Stomach (tissue), 9 donors: Measurements from ENCODE around the gene CNTN6. TPM values are rescaled to one million over a fixed set of nuclear protein-coding genes. Genes with fewer than 3 reads are reported as not detected.

ENCODE experiments used
- DNase-seq, 2 donors: peaks; one replicate each; pipeline versions ENCODE4 v3.0.0 to v3.0.0-alpha.2; 2013 to 2019
- H3K27ac ChIP-seq, 5 donors: fragments of 200-600 bp in 4 of 5; sonication (generic) in 4 of 5; one replicate each; pipeline ENCODE4 v1.5.1; 2013 to 2019; ENCODE audit warnings: mild to moderate bottlenecking in 1 of 5, moderate library complexity in 1 of 5
- H3K27me3 ChIP-seq, 3 donors: fragments of 200-600 bp; sonication (generic); one replicate each; pipeline ENCODE4 v1.5.1; 2017 to 2019; ENCODE audit warnings: mixed run types in 1 of 3
- H3K36me3 ChIP-seq, 4 donors: fragments of 200-600 bp; sonication (generic); 1 replicate in 3 of 4; 2 replicates in 1 of 4; pipeline ENCODE4 v1.5.1; 2016 to 2019
- H3K4me1 ChIP-seq, 4 donors: fragments of 200-600 bp; sonication (generic); one replicate each; pipeline ENCODE4 v1.5.1; 2016 to 2019
- H3K4me3 ChIP-seq, 4 donors: fragments of 200-600 bp; sonication (generic) in 3 of 4; one replicate each; pipeline ENCODE4 v1.5.1; 2016 to 2019; ENCODE audit warnings: mild to moderate bottlenecking in 1 of 4
- H3K9me3 ChIP-seq, 4 donors: fragments of 200-600 bp; sonication (generic); one replicate each; pipeline ENCODE4 v1.5.1; 2016 to 2019
- CTCF ChIP-seq, 7 experiments: fragments of 450-650 bp in 4 of 7; fragments of 200-600 bp in 3 of 7; sonication (generic) in 3 of 7; IDR thresholded peaks; one replicate each; pipeline ENCODE4 v1.5.1; 2016 to 2019; ENCODE audit warnings: antibody characterized with exemption in 7 of 7, control low read depth in 2 of 7, mild to moderate bottlenecking in 1 of 7
- EP300 ChIP-seq: sonication (generic); formaldehyde crosslinking; IDR thresholded peaks from one replicate; pipeline ENCODE4 v1.6.1; 2017; ENCODE audit warnings: antibody characterized with exemption
- POLR2A ChIP-seq, 4 donors: fragments of 450-650 bp; IDR thresholded peaks; one replicate each; pipeline ENCODE4 v1.6.1; 2016; ENCODE audit warnings: antibody characterized with exemption in 4 of 4, control low read depth in 2 of 4, mild to moderate bottlenecking in 1 of 4, moderate library complexity in 1 of 4
- POLR2AphosphoS5 ChIP-seq, 3 donors: sonication (generic); formaldehyde crosslinking; IDR thresholded peaks; one replicate each; pipeline ENCODE4 v1.6.1; 2016; ENCODE audit warnings: antibody characterized with exemption in 3 of 3
- WGBS, 5 donors: extraction: QIAGEN DNeasy Blood & Tissue Kit in 3 of 5; methylation state at CpG; one replicate each; pipeline versions ENCODE4 v1.1.5 to v1.1.7; 2013 to 2018; 5-methylcytosine and 5-hydroxymethylcytosine counted together
- intact Hi-C: fragments of 100-400 bp; cut with DNase I; formaldehyde crosslinking; loops from one replicate; pipeline ENCODE4 v1.15.1; 2023; ENCODE audit warnings: low total_unique reads
- polyA plus RNA-seq, 3 donors: library from polyadenylated mRNA; stranded (reverse); fragments of 200-250 nt; gene quantifications; one replicate each; pipeline ENCODE4 v1.2.3, GENCODE V29; 2013
- total RNA-seq, 5 donors: library from RNA; depleted of rRNA; stranded (reverse); fragments of >200 nt; gene quantifications; one replicate each; pipeline versions ENCODE4 v1.1.0 to v1.2.3, GENCODE V29; 2014 to 2016
- donor health status: healthy with polysubstance abuse.
- donor health status: Bipolar disorder and iron deficiency.
- donor health status: healthy.

CNTN6 gene
- total and polyA plus RNA-seq, 8 donors = 2.2 TPM; not detected in 7

GRCh38 chr3:1183320-1184048 is 90.7 kb downstream of the CNTN6 start:
- WGBS, 5 donors = 56 to 83% (median 68%) methylated on average over 4 of the region's 4 CpGs
- Histone ChIP-seq H3K36me3 (no peaks in the 10 kb centered on the region), H3K27ac (no peak overlapping the region), H3K27me3 (no peaks in the 10 kb centered on the region), H3K4me3 (no peak overlapping the region), H3K9me3 (peaks cover 0 to 16% (median 0%) of the 10 kb centered on the region in 4 donors), H3K4me1 (no peaks in the 10 kb centered on the region)
- TF ChIP-seq POLR2AphosphoS5 (IDR thresholded peaks at IDR 0.05) (no peak), EP300 (no peak), POLR2A (IDR thresholded peaks at IDR 0.05) (no peak), CTCF (IDR thresholded peaks at IDR 0.05) (no peak)
- intact Hi-C loops = no loop called here
- peak in 1 of 2 donors; percentile 12 for DNase-seq

GRCh38 chr3:1190569-1190968 is 97.7 kb downstream of the CNTN6 start:
- intact Hi-C loops = no loop called here
- Histone ChIP-seq H3K4me1 (no peaks in the 10 kb centered on the region), H3K27me3 (no peaks in the 10 kb centered on the region), H3K9me3 (peaks cover 0 to 10% (median 2%) of the 10 kb centered on the region in 4 donors), H3K27ac (no peak overlapping the region), H3K36me3 (no peaks in the 10 kb centered on the region), H3K4me3 (no peak overlapping the region)
- no peak for DNase-seq
- WGBS, 5 donors = 47 to 86% (median 62%) methylated on average over 3 of the region's 3 CpGs
- no peak for TF ChIP-seq CTCF (IDR thresholded peaks at IDR 0.05)
- no peak for TF ChIP-seq EP300
- no peak for TF ChIP-seq POLR2AphosphoS5 (IDR thresholded peaks at IDR 0.05)
- no peak for TF ChIP-seq POLR2A (IDR thresholded peaks at IDR 0.05)

- WGBS, 5 donors = 29 to 50% (median 33%) methylated on average over 1 of the region's 1 CpG
- H3K4me1 ChIP-seq = no peaks in the 10 kb centered on the region
- intact Hi-C loops = no loop called here
- H3K9me3 ChIP-seq = peaks cover 0 to 10% (median 2%) of the 10 kb centered on the region in 4 donors
- DNase-seq = no peak
- no peak overlapping the region for H3K4me3 ChIP-seq
- H3K36me3 ChIP-seq = no peaks in the 10 kb centered on the region
- no peak overlapping the region for H3K27ac ChIP-seq
- TF ChIP-seq CTCF (IDR thresholded peaks at IDR 0.05) (no peak), EP300 (no peak), POLR2A (IDR thresholded peaks at IDR 0.05) (no peak)
- H3K27me3 ChIP-seq = no peaks in the 10 kb centered on the region
These were observed 98.2 kb downstream of the CNTN6 start for GRCh38 chr3:1191026-1191425.

DNA sequence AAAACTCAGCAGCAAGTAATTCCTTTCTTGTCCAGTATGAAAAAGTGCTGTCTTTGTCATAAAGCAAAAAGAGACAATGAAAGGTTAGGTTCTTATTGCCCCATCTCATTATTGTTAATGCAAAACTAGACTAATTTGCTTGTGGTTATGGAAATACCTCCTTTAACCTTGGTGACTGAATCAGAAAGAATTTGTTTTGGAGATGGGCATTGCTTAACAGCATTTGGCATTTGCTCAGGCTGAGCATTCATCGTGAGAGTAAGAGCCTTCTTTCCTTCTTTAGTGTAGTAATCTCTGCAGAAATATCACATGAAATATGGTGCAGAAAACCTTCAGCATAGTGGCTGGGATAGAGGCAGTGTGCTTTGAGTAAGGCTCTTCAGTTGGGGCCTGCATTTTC is 103.1 kb downstream of the CNTN6 start:
- WGBS, 5 donors = 42 to 75% (median 67%) methylated on average over 1 of the region's 1 CpG
- Histone ChIP-seq H3K27ac (no peak overlapping the region), H3K9me3 (peaks cover 0 to 3% (median 0%) of the 10 kb centered on the region in 4 donors), H3K4me1 (no peaks in the 10 kb centered on the region), H3K36me3 (no peaks in the 10 kb centered on the region), H3K4me3 (no peak overlapping the region), H3K27me3 (no peaks in the 10 kb centered on the region)
- TF ChIP-seq POLR2AphosphoS5 (IDR thresholded peaks at IDR 0.05) (no peak), POLR2A (IDR thresholded peaks at IDR 0.05) (no peak), CTCF (IDR thresholded peaks at IDR 0.05) (no peak), EP300 (no peak)
- intact Hi-C loops = no loop called here
- DNase-seq = no peak
